ENCODE measurements around the gene PLEKHG4B.

DNA sequence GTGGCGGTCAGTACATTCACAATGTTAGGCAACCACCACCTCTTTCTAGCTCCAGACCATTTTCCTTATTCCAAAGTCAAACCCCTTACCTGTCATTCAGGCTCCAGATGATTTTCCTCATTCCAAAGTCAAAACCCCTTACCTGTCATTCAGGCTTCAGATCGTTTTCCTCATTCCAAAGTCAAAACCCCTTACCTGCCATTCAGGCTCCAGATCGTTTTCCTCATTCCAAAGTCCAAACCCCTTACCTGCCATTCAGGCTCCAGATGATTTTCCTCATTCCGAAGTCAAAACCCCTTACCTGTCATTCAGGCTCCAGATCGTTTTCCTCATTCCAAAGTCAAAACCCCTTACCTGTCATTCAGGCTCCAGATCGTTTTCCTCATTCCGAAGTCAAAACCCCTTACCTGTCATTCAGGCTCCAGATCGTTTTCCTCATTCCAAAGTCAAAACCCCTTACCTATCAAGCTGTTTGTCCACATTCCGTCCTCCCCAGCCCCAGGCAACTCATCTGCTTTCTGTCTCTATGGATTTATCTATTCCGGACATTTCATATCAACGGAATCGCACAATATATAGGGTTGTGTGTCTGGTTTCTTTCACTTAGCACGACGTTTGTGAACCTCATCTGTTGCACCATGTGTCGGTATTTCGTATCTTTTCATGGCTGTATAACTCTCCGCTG lies 5.2 kb downstream of the PLEKHG4B start:
- TF ChIP-seq, protein P1, sequence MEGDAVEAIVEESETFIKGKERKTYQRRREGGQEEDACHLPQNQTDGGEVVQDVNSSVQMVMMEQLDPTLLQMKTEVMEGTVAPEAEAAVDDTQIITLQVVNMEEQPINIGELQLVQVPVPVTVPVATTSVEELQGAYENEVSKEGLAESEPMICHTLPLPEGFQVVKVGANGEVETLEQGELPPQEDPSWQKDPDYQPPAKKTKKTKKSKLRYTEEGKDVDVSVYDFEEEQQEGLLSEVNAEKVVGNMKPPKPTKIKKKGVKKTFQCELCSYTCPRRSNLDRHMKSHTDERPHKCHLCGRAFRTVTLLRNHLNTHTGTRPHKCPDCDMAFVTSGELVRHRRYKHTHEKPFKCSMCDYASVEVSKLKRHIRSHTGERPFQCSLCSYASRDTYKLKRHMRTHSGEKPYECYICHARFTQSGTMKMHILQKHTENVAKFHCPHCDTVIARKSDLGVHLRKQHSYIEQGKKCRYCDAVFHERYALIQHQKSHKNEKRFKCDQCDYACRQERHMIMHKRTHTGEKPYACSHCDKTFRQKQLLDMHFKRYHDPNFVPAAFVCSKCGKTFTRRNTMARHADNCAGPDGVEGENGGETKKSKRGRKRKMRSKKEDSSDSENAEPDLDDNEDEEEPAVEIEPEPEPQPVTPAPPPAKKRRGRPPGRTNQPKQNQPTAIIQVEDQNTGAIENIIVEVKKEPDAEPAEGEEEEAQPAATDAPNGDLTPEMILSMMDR (IDR thresholded peaks at IDR 0.05 in 2 of 3, conservative IDR thresholded peaks at IDR 0.05 in 1 of 3; ENCODE audit: borderline replicate concordance in 1 of 3, insufficient read depth in 1 of 3, low read depth in 2 of 3, low read length in 2 of 3): no peak
- TF ChIP-seq, protein P2, sequence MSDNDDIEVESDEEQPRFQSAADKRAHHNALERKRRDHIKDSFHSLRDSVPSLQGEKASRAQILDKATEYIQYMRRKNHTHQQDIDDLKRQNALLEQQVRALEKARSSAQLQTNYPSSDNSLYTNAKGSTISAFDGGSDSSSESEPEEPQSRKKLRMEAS (IDR thresholded peaks at IDR 0.05): no peak
- TF ChIP-seq CEBPB (IDR thresholded peaks at IDR 0.05; ENCODE audit: low read depth) (no peak), POLR2A (IDR thresholded peaks at IDR 0.05; ENCODE audit: borderline replicate concordance, extremely low read depth, insufficient read depth, insufficient read length) (no peak), EZH2 (IDR thresholded peaks at IDR 0.05) (no peak), SP1 (IDR thresholded peaks at IDR 0.05; ENCODE audit: low read depth) (no peak), EZH2phosphoT487 (IDR thresholded peaks at IDR 0.05; ENCODE audit: borderline replicate concordance) (no peak), SRF (IDR thresholded peaks at IDR 0.05; ENCODE audit: low read depth) (no peak)
- TF ChIP-seq, protein P3, sequence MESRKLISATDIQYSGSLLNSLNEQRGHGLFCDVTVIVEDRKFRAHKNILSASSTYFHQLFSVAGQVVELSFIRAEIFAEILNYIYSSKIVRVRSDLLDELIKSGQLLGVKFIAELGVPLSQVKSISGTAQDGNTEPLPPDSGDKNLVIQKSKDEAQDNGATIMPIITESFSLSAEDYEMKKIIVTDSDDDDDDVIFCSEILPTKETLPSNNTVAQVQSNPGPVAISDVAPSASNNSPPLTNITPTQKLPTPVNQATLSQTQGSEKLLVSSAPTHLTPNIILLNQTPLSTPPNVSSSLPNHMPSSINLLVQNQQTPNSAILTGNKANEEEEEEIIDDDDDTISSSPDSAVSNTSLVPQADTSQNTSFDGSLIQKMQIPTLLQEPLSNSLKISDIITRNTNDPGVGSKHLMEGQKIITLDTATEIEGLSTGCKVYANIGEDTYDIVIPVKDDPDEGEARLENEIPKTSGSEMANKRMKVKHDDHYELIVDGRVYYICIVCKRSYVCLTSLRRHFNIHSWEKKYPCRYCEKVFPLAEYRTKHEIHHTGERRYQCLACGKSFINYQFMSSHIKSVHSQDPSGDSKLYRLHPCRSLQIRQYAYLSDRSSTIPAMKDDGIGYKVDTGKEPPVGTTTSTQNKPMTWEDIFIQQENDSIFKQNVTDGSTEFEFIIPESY (IDR thresholded peaks at IDR 0.05; ENCODE audit: extremely low read depth, insufficient replicate concordance, low read length): no peak
- TF ChIP-seq, protein P4, sequence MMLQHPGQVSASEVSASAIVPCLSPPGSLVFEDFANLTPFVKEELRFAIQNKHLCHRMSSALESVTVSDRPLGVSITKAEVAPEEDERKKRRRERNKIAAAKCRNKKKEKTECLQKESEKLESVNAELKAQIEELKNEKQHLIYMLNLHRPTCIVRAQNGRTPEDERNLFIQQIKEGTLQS (IDR thresholded peaks at IDR 0.05): no peak

Data from HCT116 (cell line).